ENCODE results near the gene VPS36. TPM values are rescaled to one million over a fixed set of nuclear protein-coding genes. Genes with fewer than 3 reads are reported as not detected.

VPS36 gene
- total and polyA plus RNA-seq, 2 of the 13 experiments (the other 11 are each of a cell fraction or from before 2014, with no cell fraction given), result 17.2 to 22.4 TPM

DNA sequence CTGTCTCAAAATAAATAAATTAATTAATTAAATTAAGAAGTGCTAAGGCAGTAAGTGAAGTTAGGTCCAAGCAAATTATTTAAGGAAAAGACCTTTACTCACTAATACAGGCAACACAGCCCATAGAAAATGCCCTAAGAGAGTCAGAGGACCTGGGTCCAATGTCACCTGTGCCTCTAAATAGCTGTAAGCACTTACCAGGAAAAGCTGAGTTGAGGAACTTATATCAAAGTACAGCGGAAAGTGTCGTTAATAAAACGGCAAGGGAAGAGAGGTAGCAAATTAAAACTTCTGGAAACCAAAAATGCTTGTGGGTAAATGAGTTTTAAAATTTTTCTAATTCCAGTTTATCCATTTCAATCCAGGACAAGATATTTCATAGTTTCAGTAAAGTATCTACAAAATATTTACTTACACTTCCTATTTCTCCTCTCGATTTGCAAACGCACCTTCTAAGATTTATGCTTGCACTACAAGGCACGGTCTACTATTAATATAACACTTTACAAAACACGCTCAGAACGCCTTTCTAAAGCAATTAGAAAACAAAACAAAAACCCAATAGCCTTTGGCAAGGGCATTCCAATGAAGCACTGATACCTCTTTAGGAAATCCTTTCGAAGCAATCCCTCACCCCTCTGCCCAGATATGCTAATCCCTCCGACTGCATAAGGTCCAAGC is 963 bp downstream of the VPS36 start (continued):
- no peak for TF ChIP-seq ZSCAN21 (CRISPR knock-in tag; IDR thresholded peaks at IDR 0.05; ENCODE audit: borderline replicate concordance)
- TF ChIP-seq DNMT1 (CRISPR knock-in tag; IDR thresholded peaks at IDR 0.05), result no peak
- no peak for TF ChIP-seq ARNTL (CRISPR knock-in tag; IDR thresholded peaks at IDR 0.05)
- TF ChIP-seq FOXP1 (IDR thresholded peaks at IDR 0.05), result no peak
- no peak for TF ChIP-seq FOXP1 (CRISPR knock-in tag; IDR thresholded peaks at IDR 0.05)
- TF ChIP-seq HIVEP1 (CRISPR knock-in tag; IDR thresholded peaks at IDR 0.05), result no peak
- no peak for TF ChIP-seq ZNF83 (CRISPR knock-in tag; IDR thresholded peaks at IDR 0.05; ENCODE audit: borderline replicate concordance)

DNA sequence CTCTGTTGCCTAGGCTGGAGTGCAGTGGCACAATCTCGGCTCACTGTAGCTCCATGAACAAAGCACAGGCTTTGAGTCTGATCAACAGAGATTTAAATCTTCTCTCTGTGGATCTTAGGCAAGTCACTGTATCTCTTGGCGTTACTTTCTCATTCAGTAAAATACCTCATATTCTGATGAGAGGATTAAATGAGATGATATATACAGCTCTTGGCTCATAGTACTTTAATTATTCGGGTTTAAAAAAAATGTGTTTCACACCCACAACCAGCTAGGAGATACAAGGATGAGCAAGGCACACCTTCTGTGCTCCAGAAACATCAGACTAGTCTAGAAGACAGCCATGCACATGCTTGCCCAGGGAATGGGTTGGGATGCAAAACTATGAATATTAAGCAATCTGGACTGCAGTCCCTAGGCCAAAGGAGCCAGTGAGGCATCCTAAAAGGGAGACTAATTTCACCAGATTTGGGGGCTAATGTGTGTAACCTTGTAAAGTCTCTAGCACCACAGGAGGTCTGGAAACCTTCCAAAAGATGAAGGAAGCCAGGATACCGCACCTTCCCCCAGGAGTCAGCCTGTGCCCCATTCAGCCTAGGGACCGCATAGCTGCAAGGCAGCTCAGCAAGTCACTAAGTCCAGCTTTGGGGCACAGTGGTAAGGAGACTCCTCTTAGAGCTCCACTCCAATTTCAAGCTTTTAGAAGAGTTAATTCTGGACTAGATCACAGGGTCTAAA is 2.5 kb downstream of the VPS36 start:
- TF ChIP-seq GPN1 (CRISPR knock-in tag; IDR thresholded peaks at IDR 0.05; ENCODE audit: borderline replicate concordance) (no peak), RBAK (CRISPR knock-in tag; IDR thresholded peaks at IDR 0.05) (no peak), MED8 (CRISPR knock-in tag; IDR thresholded peaks at IDR 0.05; ENCODE audit: insufficient replicate concordance) (no peak), ATF1 (CRISPR knock-in tag; IDR thresholded peaks at IDR 0.05) (no peak), KDM2A (CRISPR knock-in tag; IDR thresholded peaks at IDR 0.05; ENCODE audit: borderline replicate concordance, low read depth) (no peak), ZNF333 (CRISPR knock-in tag; IDR thresholded peaks at IDR 0.05; ENCODE audit: borderline replicate concordance) (no peak)
- TF ChIP-seq, protein P1, sequence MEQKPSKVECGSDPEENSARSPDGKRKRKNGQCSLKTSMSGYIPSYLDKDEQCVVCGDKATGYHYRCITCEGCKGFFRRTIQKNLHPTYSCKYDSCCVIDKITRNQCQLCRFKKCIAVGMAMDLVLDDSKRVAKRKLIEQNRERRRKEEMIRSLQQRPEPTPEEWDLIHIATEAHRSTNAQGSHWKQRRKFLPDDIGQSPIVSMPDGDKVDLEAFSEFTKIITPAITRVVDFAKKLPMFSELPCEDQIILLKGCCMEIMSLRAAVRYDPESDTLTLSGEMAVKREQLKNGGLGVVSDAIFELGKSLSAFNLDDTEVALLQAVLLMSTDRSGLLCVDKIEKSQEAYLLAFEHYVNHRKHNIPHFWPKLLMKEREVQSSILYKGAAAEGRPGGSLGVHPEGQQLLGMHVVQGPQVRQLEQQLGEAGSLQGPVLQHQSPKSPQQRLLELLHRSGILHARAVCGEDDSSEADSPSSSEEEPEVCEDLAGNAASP (CRISPR knock-in tag; IDR thresholded peaks at IDR 0.05; ENCODE audit: borderline replicate concordance), result no peak
- TF ChIP-seq, protein P2, sequence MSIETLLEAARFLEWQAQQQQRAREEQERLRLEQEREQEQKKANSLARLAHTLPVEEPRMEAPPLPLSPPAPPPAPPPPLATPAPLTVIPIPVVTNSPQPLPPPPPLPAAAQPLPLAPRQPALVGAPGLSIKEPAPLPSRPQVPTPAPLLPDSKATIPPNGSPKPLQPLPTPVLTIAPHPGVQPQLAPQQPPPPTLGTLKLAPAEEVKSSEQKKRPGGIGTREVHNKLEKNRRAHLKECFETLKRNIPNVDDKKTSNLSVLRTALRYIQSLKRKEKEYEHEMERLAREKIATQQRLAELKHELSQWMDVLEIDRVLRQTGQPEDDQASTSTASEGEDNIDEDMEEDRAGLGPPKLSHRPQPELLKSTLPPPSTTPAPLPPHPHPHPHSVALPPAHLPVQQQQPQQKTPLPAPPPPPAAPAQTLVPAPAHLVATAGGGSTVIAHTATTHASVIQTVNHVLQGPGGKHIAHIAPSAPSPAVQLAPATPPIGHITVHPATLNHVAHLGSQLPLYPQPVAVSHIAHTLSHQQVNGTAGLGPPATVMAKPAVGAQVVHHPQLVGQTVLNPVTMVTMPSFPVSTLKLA (IDR thresholded peaks at IDR 0.05), result no peak
- peaks cover 9% of the 10 kb centered on the region; the same call in 1 of the 2 replicates for H4K20me1 ChIP-seq (ENCODE audit: insufficient read depth, low read length)
- H2AFZ ChIP-seq (ENCODE audit: low read length), result no peak overlapping the region
- no peak for FAIRE-seq
- no peak for ATAC-seq
- BruUV-seq (replicated peaks), result no TSS peak
- intact Hi-C loops (cut with micrococcal nuclease; ENCODE audit: unreplicated experiment) (loop anchor here (2.0 kb wide), 1 partner anchor 19 kb away; no protein-coding TSS in a partner anchor), in situ Hi-C loops (cut with HindIII; ENCODE audit: extremely low pct_ligation_motif_present, low pct_unique_long_range_greater_than_20kb) (no loop called here)
- H3K4me1 ChIP-seq (ENCODE audit: insufficient read depth, low read length), result peaks cover 27% of the 10 kb centered on the region
- ChIA-PET CTCF (ENCODE audit: low intra/inter-chr PET ratio, low total read pairs) (no interaction called here), POLR2A (no interaction called here)
- H3K4me2 ChIP-seq (ENCODE audit: low read depth, low read length), result peak overlapping the region; percentile 85
- no peak for DNase-seq (ENCODE audit: low spot score)
- H3K9ac ChIP-seq (ENCODE audit: insufficient read depth, low read depth, low read length), result no peak overlapping the region; the same call in 1 of the 2 replicates
- H3K9me3 ChIP-seq (ENCODE audit: low read length), result no peaks in the 10 kb centered on the region
- H3K27ac ChIP-seq (ENCODE audit: extremely low read length, insufficient read depth, low read length), result no peak overlapping the region
- no peaks in the 10 kb centered on the region; a peak in 1 of 5 replicates for H3K27me3 ChIP-seq (ENCODE audit: control insufficient read depth in 1 of 2, insufficient read depth in 2 of 2, low read length in 2 of 2)
- H3K4me3 ChIP-seq (replicated peaks in 1 of 3; ENCODE audit: insufficient read depth in 1 of 3, low read depth in 2 of 3, low read length in 3 of 3), result no peak overlapping the region
- H3K79me2 ChIP-seq (ENCODE audit: insufficient read depth, low read length), result peaks cover 36% of the 10 kb centered on the region
- WGBS (ENCODE audit: low lambda C conversion rate), result 94% methylated on average over 3 of the region's 5 CpGs
- peaks cover 0 to 2% of the 10 kb centered on the region in 2 experiments; a peak in 2 of 5 replicates for H3K36me3 ChIP-seq (replicated peaks in 1 of 2; ENCODE audit: control insufficient read depth in 1 of 2, insufficient read depth in 2 of 2, low read length in 2 of 2)

Measured in HepG2 (cell line).